GOT3 (cell line): Measurements from ENCODE around the gene MMP2.

Experiments
- DNase-seq: peaks from one replicate; lab custom pipeline; 2025; ENCODE audit warnings: mixed read lengths; lab: John Stamatoyannopoulos, UW

The MMP2 gene

DNA sequence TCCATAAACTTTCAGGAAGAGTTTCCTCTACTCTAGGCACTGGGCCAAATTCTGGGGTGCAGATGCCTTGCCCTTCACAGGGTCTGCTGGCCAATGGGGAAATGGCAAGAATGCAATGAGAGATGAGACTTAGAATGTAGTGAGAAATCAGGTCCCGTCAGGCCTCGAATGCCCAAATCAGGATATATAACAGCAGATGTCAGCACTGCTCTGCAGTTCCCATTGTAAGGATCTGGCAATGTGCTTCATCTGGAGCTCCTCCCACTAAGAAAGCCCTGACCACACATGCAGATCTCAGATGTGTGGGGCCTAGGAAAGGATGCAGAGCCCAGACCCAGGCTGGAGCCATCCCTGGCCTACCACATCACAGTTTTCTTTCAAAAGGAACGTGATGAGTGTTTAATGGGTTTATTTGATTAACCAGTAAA is 16.0 kb downstream of the MMP2 start:
- DNase-seq, result no peak

DNA sequence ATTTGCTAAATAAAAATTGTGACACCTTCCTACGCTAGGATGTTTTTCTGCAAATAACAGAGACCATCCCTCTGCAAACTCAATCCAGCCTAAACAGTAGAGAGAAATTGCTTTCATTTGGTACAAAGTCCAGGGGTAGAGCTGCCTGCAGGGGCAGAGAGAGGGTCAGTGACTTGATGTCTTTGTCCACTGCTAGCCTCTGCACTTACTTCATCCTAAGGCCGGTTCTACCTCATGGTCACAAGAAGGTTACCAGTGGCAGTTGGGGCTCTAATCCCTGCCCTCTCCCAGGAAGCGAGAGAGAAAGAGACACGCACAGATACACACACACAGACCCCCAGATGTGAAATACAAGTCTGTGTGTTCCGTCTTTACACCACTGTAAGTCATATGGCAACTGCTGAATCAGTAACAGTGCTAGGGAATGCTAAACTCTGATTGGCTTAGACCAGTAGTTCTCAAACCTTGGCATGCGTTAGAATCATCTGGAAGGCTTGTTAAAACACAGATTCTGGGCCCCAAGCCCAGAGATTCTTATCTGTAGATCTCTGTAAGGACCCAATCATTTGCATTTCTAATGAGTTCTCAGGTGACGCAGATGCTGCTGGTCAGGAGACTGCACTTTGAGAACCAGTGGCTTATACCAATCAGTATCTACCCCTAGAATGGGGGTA is 16.8 kb downstream of the MMP2 start:
- no peak for DNase-seq

- DNase-seq, result no peak
Observed at GRCh38 chr16:55496509-55497145, 17.6 kb downstream of the MMP2 start.

- DNase-seq, result no peak
Observed at GRCh38 chr16:55497558-55497957, 18.6 kb downstream of the MMP2 start.

- DNase-seq, result no peak
Observed at GRCh38 chr16:55498101-55498500, 19.1 kb downstream of the MMP2 start.

GRCh38 chr16:55499281-55499680 is 20.3 kb downstream of the MMP2 start:
- DNase-seq, result no peak

- no peak for DNase-seq
Observed at GRCh38 chr16:55499951-55500529, 21.0 kb downstream of the MMP2 start.

- no peak for DNase-seq
Observed at GRCh38 chr16:55500530-55501011, 21.6 kb downstream of the MMP2 start.

DNA sequence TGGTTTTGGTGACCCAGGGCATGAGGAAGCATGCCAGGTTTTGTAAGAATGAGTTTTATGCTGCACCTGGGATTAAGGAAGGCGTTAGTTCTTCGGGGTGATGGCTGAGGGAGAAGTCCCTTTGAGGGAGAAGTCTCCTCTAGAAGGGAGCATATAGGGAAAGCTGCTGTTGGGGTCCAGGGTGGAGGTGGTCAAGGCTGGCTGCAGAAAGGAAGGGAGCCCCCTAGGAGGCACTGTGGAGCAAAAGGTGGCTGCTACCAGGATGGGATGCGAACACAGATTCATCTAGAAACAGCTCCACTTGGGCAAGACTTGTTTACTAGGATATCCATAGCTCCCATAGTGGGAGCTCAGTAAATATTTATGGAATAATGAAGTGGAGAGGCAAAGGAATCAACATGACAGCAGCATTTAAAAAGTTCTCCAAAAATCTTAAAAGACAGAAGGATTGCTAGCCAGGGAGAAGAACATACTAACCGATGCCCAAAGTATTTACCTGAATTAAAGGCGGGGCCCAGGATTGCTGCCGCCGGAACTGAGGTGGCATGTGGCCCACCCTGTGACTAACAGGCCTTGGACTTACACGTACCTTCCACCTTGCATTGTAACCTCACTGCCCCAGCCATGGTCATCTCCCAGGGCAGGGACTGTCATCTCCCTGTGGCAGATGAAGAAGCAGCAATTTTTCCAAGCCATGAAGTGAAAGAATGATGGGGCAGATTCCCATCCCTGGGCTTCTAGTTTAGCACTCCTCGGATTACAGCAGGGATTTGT is 22.7 kb downstream of the MMP2 start:
- DNase-seq, result no peak

GRCh38 chr16:55502801-55503366 is 23.9 kb downstream of the MMP2 start:
- DNase-seq, result no peak

DNA sequence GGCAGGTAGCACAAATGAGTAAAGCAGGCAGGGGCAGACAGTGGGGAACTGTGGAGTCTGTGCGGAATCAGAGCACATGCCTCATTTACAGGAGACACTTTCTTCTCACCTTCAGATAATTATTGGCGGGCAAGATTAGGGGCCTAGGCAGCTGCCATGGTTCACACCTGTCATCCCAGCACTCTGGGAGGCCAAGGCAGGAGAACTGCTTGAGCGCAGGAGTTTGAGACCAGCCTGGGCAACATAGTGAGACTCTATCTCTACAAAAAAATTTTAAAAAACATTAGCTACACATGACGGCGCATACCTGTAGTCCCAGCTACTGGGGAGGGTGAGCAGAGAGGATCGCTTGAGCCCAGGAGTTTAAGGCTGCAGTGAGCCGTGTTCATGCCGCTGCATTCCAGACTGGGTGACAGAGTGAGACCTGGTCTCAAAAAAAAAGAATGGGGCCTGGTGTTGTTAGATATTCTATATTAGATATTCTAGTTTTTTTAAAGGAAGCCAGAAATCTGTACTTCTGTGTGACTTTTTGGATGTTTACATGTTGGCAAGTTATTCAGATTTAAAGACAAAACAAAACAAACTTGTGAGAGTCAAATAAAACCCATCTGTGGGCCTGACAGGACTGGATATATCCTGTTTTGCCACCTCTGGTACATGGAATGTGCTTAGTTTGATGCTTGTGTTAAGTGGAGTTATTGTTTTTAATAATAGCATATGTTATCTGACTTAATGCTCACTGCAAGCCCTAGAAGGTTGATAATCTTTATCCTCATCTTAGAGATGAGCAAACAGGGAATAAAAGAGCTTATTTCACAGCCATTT is 24.9 kb downstream of the MMP2 start:
- DNase-seq, result no peak

DNA sequence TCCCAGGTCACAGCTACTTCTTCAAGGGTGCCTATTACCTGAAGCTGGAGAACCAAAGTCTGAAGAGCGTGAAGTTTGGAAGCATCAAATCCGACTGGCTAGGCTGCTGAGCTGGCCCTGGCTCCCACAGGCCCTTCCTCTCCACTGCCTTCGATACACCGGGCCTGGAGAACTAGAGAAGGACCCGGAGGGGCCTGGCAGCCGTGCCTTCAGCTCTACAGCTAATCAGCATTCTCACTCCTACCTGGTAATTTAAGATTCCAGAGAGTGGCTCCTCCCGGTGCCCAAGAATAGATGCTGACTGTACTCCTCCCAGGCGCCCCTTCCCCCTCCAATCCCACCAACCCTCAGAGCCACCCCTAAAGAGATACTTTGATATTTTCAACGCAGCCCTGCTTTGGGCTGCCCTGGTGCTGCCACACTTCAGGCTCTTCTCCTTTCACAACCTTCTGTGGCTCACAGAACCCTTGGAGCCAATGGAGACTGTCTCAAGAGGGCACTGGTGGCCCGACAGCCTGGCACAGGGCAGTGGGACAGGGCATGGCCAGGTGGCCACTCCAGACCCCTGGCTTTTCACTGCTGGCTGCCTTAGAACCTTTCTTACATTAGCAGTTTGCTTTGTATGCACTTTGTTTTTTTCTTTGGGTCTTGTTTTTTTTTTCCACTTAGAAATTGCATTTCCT is 26.5 kb downstream of the MMP2 start:
- DNase-seq, result no peak

DNA sequence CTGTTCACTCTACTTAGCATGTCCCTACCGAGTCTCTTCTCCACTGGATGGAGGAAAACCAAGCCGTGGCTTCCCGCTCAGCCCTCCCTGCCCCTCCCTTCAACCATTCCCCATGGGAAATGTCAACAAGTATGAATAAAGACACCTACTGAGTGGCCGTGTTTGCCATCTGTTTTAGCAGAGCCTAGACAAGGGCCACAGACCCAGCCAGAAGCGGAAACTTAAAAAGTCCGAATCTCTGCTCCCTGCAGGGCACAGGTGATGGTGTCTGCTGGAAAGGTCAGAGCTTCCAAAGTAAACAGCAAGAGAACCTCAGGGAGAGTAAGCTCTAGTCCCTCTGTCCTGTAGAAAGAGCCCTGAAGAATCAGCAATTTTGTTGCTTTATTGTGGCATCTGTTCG is 27.1 kb downstream of the MMP2 start:
- DNase-seq, result no peak

GRCh38 chr16:55506708-55507107 is 27.7 kb downstream of the MMP2 start:
- DNase-seq, result no peak

DNA sequence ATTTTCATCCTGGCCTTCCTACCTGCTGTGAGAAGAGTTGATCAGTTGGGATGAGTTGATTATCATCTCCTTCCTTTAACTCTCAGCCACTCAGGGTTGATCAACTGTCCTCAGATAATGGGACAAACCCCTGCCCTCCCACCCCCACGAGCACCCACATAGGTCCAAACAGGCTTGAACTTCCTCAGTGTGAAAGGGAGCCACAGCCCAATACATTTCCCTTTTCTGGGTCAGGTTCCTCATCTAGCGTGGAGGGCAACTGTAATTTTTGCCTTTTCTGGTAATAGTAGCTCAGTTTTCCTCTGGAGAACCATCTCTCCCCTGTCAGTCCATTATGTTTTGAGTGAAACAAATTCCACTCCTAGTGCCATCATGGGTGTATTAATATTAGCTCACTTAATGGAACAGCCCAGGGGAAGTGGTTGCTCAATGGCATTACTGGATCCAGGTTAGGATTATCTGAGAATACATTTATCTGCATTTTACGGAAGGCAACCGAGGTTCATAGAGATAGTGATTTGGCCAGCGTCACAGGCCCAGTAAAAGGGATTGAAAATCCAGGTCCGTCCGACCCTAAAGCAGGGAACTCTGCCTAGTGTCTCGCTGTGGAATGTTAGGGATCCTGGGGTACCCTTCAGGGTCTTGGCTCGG is 29.4 kb downstream of the MMP2 start:
- no peak for DNase-seq

DNA sequence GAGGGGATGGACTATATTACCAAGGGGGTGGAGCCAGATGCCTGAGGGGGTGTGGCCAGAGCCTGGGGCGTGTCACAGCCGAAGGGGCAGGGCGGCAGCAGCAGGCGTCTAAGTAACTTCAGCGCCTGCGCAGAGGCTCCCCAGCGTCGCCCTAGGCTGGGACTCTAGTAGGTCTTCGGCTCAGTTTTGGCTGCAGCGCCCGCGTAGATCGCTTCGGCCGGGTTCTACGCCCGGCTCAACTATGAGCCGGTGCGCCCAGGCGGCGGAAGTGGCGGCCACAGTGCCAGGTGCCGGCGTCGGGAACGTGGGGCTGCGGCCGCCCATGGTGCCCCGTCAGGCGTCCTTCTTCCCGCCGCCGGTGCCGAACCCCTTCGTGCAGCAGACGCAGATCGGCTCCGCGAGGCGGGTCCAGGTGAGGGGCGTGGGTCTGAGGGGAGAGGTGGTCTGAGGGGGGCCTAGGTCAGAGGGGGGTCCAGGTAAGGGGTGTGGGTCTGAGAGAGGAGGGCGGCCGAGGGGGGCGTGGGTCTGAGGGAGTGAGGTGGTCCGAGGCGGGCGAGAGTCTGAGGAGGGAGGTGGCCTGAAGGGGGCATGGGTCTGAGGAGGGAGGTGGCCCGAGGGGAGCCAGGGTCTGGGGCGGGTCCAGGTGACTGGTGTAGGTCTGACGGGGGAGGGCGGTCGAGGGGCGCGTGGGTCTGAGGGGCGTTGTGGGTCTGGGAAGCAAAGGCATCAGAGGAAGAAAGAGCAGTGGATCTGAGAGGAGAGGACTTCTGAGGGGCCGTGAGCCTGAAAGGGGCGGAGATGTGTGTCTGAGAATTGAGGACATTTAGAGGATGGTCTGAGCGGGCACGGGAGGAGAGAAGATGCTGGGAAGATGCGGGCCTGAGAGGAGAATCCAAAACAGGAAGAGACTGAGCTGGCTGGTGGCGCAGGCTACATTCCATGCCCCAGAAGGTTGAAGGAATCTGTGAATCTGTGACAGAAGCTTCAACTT is 30.2 kb downstream of the MMP2 start, which contains the start of gene LPCAT2:
TSS of gene LPCAT2 (plus strand) at position 132 of the 991 bp plus-strand sequence. CDS start at position 242, 110 bp downstream.
- DNase-seq, result no peak

GRCh38 chr16:55510185-55510805 is 31.3 kb downstream of the MMP2 start:
- DNase-seq, result no peak

DNA sequence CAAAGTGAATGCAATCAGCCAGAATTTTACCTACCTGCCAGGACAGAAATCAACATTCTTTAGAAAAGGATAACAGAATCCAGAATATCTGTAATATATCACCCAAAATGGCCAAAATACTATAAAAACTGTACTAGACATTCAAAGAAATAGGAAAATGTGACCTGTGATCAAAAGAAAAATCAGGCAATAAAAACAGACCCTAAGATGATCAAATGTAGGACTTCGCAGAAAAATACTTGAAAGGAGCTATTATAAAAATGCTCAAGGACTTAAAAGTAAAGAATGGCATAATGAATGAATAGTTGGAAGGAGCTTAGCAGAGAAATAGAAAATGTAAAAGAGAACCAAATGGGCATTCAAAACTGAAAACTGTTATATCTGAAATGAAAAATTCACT is 33.9 kb downstream of the MMP2 start:
- no peak for DNase-seq
